Measurements from ENCODE around the gene MYL5. TPM values are rescaled to one million over a fixed set of nuclear protein-coding genes. Genes with fewer than 3 reads are reported as not detected.

Gene MYL5
- total RNA-seq, 1 donor from 2014 or later: 1.1 TPM

- intact Hi-C loops (cut with DNase I): no loop called here
- no peaks in the 10 kb centered on the region for H3K4me1 ChIP-seq
- no peak overlapping the region for H3K4me3 ChIP-seq
- H3K36me3 ChIP-seq: peaks cover 0 to 15% of the 10 kb centered on the region in 2 donors
- H3K27me3 ChIP-seq: no peaks in the 10 kb centered on the region
- DNase-seq (ENCODE audit: low spot score in 2 of 2): no peak
- H3K9me3 ChIP-seq: no peaks in the 10 kb centered on the region
- no peak overlapping the region for H3K27ac ChIP-seq
- TF ChIP-seq CTCF (IDR thresholded peaks at IDR 0.05): no peak
Observed at GRCh38 chr4:721261-722168, 47.2 kb downstream of the MYL5 start.

GRCh38 chr4:722169-722725, 47.9 kb downstream of the MYL5 start:
- no peak for DNase-seq (ENCODE audit: low spot score in 2 of 2)
- H3K9me3 ChIP-seq: no peaks in the 10 kb centered on the region
- TF ChIP-seq CTCF (IDR thresholded peaks at IDR 0.05): no peak
- H3K4me3 ChIP-seq: no peak overlapping the region
- peaks cover 0 to 15% of the 10 kb centered on the region in 2 donors for H3K36me3 ChIP-seq
- no peaks in the 10 kb centered on the region for H3K27me3 ChIP-seq
- no peaks in the 10 kb centered on the region for H3K4me1 ChIP-seq
- intact Hi-C loops (cut with DNase I): no loop called here
- no peak overlapping the region for H3K27ac ChIP-seq

- intact Hi-C loops (cut with DNase I): no loop called here
- no peaks in the 10 kb centered on the region for H3K4me1 ChIP-seq
- no peak for DNase-seq (ENCODE audit: low spot score in 2 of 2)
- no peak overlapping the region for H3K4me3 ChIP-seq
- peaks cover 0 to 15% of the 10 kb centered on the region in 2 donors for H3K36me3 ChIP-seq
- no peaks in the 10 kb centered on the region for H3K9me3 ChIP-seq
- no peak for TF ChIP-seq CTCF (IDR thresholded peaks at IDR 0.05)
- H3K27ac ChIP-seq: no peak overlapping the region
- no peaks in the 10 kb centered on the region for H3K27me3 ChIP-seq
Observed at GRCh38 chr4:722851-723360, 48.6 kb downstream of the MYL5 start.

- intact Hi-C loops (cut with DNase I): no loop called here
- H3K36me3 ChIP-seq: peaks cover 0 to 15% of the 10 kb centered on the region in 2 donors
- H3K27ac ChIP-seq: no peak overlapping the region
- no peaks in the 10 kb centered on the region for H3K27me3 ChIP-seq
- no peak overlapping the region for H3K4me3 ChIP-seq
- DNase-seq (ENCODE audit: low spot score in 2 of 2): no peak
- no peak for TF ChIP-seq CTCF (IDR thresholded peaks at IDR 0.05)
- no peaks in the 10 kb centered on the region for H3K9me3 ChIP-seq
- no peaks in the 10 kb centered on the region for H3K4me1 ChIP-seq
Observed at GRCh38 chr4:723751-724530, 49.6 kb downstream of the MYL5 start.

- Histone ChIP-seq H3K27me3 (no peaks in the 10 kb centered on the region), H3K27ac (peak overlapping the region in 1 of 2 donors; percentile 37), H3K9me3 (no peaks in the 10 kb centered on the region), H3K36me3 (peaks cover 8 to 16% of the 10 kb centered on the region in 2 donors), H3K4me1 (no peaks in the 10 kb centered on the region), H3K4me3 (no peak overlapping the region)
- intact Hi-C loops (cut with DNase I): no loop called here
- no peak for DNase-seq (ENCODE audit: low spot score in 2 of 2)
- no peak for TF ChIP-seq CTCF (IDR thresholded peaks at IDR 0.05)
Observed at GRCh38 chr4:725391-726234, 51.3 kb downstream of the MYL5 start.

Measured in ascending aorta (tissue), 2 donors.